Measurements from ENCODE around the gene TMEM42. TPM values are rescaled to one million over a fixed set of nuclear protein-coding genes. Genes with fewer than 3 reads are reported as not detected.

The TMEM42 gene
- total RNA-seq, 4 donors from 2014 or later, result 12.2 to 48.6 (median 27.9) TPM

GRCh38 chr3:44862226-44862637, 520 bp downstream of the TMEM42 start:
- Histone ChIP-seq H3K36me3 (no peaks in the 10 kb centered on the region), H3K27ac (peak overlapping the region in 2 of 3 donors; percentile 75 to 87), H3K4me1 (peaks cover 6 to 7% of the 10 kb centered on the region in 2 donors), H3K4me3 (replicated peaks in 1 of 3) (peak overlapping the region in 2 of 3 donors; percentile 9 to 63), H3K9me3 (no peaks in the 10 kb centered on the region), H3K27me3 (no peaks in the 10 kb centered on the region)
- 2 to 3% methylated on average over 11 to 12 of the region's 25 CpGs for WGBS, 2 donors
- DNase-seq, result peak in 1 of 2 donors; percentile 25
- intact Hi-C loops (cut with DNase I), result no loop called here
- TF ChIP-seq CTCF (IDR thresholded peaks at IDR 0.05), result no peak
- no peak for TF ChIP-seq POLR2A (IDR thresholded peaks at IDR 0.05)

DNA sequence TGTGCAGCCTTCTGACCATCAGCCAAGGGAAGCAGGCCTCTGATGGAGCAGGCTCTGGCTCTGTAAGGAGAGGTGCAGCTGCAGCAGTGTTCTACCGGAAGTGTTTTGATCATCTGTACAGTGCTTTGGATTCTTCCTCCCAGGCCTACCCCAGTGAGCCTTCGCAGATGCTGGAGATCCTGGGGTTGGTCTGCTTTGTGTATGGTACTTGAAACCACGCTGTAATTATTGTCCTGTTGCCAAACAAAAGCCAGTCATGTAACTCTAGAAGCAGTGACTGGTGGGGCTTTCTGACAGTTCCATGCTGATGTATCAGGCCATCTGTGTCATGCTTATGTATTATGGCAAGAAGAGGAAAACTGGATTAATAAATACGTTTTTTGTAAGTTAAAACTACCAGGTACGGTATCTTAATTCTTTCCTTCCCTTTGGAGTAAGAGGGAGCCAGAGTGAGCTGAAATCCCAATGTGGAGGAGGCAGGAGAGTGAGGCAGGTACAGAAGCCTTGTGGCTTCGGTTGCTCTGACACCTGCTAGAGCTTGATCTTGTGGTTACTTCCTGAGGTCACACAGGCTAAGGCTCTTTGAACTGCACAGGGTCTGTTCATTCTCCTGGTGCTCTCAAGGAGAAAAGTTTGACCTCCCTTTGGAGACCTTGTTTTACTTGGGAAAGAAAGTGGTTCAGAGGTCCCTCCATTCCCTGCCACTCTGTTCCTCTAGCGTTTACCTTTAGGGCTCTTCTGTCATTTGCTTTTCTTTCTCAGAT, 3.7 kb downstream of the TMEM42 start:
- DNase-seq, result no peak
- TF ChIP-seq CTCF (IDR thresholded peaks at IDR 0.05) (no peak), POLR2A (IDR thresholded peaks at IDR 0.05) (no peak)
- Histone ChIP-seq H3K27me3 (no peaks in the 10 kb centered on the region), H3K36me3 (no peaks in the 10 kb centered on the region), H3K27ac (no peak overlapping the region), H3K4me1 (peaks cover 6 to 12% of the 10 kb centered on the region in 2 donors), H3K9me3 (no peaks in the 10 kb centered on the region), H3K4me3 (replicated peaks in 1 of 3) (no peak overlapping the region)
- intact Hi-C loops (cut with DNase I), result no loop called here
- WGBS, 2 donors, result 87 to 93% methylated on average over 7 of the region's 7 CpGs

- WGBS, 2 donors, result 97 to 99% methylated on average over 7 of the region's 7 CpGs
- H3K36me3 ChIP-seq, result no peaks in the 10 kb centered on the region
- no peak overlapping the region for H3K4me3 ChIP-seq (replicated peaks in 1 of 3)
- peaks cover 3 to 11% of the 10 kb centered on the region in 2 donors for H3K4me1 ChIP-seq
- TF ChIP-seq CTCF (IDR thresholded peaks at IDR 0.05) (no peak), POLR2A (IDR thresholded peaks at IDR 0.05) (no peak)
- no peaks in the 10 kb centered on the region for H3K27me3 ChIP-seq
- no peaks in the 10 kb centered on the region for H3K9me3 ChIP-seq
- no peak for DNase-seq
- intact Hi-C loops (cut with DNase I), result no loop called here
- no peak overlapping the region for H3K27ac ChIP-seq
Measured at GRCh38 chr3:44867421-44868111, 5.9 kb downstream of the TMEM42 start.

- TF ChIP-seq CTCF (IDR thresholded peaks at IDR 0.05) (no peak), POLR2A (IDR thresholded peaks at IDR 0.05) (no peak)
- intact Hi-C loops (cut with DNase I), result no loop called here
- WGBS, 2 donors, result 52 to 53% methylated on average over 8 of the region's 8 CpGs
- peak; percentile 78 to 85 for DNase-seq
- Histone ChIP-seq H3K4me3 (replicated peaks in 1 of 3) (no peak overlapping the region), H3K36me3 (no peaks in the 10 kb centered on the region), H3K4me1 (peaks cover 0 to 6% of the 10 kb centered on the region in 2 donors), H3K27me3 (no peaks in the 10 kb centered on the region), H3K27ac (no peak overlapping the region), H3K9me3 (no peaks in the 10 kb centered on the region)
Measured at GRCh38 chr3:44870375-44871061, 8.8 kb downstream of the TMEM42 start.
